HL-60 (cell line): ENCODE results near the gene CACNA1E.
"Not testable (repeated sequence)": the region's sequence is repeated elsewhere in the genome, so short reads cannot be mapped to it uniquely, and the experiment has no call there.

Experiments used
- DNase-seq, 2 experiments: peaks; one replicate each; pipeline ENCODE4 v3.0.0-alpha.2; 2010 to 2020; ENCODE audit warnings: low read depth in 1 of 2, low spot score in 1 of 2
- H3K27ac ChIP-seq: fragments of 250-450 bp; sonication (Bioruptor Pico); replicated peaks from 2 replicates; pipeline ENCODE4 v1.5.1; 2020; ENCODE audit warnings: mild to moderate bottlenecking, moderate library complexity
- H3K27me3 ChIP-seq: fragments of 250-450 bp; sonication (Bioruptor Pico); 2 replicates; pipeline ENCODE4 v1.5.1; 2021; ENCODE audit warnings: mild to moderate bottlenecking, moderate library complexity; ENCODE audit not compliant: insufficient read depth, poor library complexity, severe bottlenecking
- H3K4me3 ChIP-seq: replicated peaks from 2 replicates; pipeline ENCODE4 v1.5.1; 2011; ENCODE audit warnings: mild to moderate bottlenecking, control low read depth, low read length; ENCODE audit not compliant: insufficient read depth
- GABPA ChIP-seq: IDR thresholded peaks from 2 replicates; pipeline ENCODE4 v1.6.1; 2012; ENCODE audit warnings: low read depth
- POLR2AphosphoS5 ChIP-seq: IDR thresholded peaks from 2 replicates; pipeline ENCODE4 v1.6.1; 2012; ENCODE audit warnings: low read depth
- SPI1 ChIP-seq: IDR thresholded peaks from 2 replicates; pipeline ENCODE4 v1.6.1; 2012; ENCODE audit warnings: low read depth, mild to moderate bottlenecking, borderline replicate concordance
- TF ChIP-seq, protein P1 (sequence below): IDR thresholded peaks from one replicate; pipeline ENCODE4 v1.5.1; 2011; ENCODE audit warnings: low read length, control low read depth, inconsistent platforms; ENCODE audit not compliant: insufficient read depth
- TF ChIP-seq, protein P2 (sequence below): IDR thresholded peaks from 2 replicates; pipeline ENCODE4 v1.6.1; 2012; ENCODE audit warnings: low read depth; ENCODE audit not compliant: insufficient replicate concordance

CACNA1E gene

DNA sequence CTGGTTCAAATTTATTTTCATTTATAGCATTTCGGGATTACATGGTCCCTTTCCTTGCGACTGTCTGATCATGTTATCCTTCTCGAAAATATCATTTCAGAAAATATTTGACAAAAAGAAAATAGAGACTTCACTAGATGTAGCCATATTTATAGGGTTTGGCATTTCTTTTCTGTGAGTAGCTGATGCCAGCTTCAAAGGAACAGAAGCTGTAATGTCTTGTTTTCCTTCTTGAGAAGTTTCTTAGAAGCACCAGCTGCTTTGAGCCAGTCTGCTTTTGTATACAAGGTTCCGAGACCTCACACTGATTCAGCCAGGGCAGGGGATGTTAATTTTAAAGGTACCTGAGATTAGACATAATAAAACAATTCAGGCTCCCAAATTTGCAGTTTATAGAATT is 329.9 kb downstream of the CACNA1E start:
- H3K27me3 ChIP-seq: peaks cover 4% of the 10 kb centered on the region
- no peak overlapping the region for H3K27ac ChIP-seq
- H3K4me3 ChIP-seq: no peak overlapping the region
- no peak for TF ChIP-seq GABPA
- no peak for DNase-seq

DNA sequence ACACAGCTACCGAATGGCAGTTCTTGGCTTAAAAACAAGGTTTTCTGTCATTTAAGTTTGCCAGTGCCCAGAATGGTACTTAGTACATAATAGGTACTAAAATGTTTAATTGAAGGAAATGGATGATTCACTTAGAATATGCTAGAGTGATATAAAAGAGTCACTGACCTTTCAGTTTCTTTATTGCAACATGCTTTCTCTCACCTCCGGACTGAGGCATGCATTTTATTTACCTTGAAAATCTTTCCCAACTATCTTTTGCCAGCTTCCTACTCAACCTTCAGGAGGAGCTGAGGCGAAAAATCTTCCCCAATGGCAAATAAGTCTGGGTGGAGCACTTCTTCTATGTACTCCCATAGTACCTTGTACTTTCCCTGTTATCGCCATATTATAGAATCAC is 333.3 kb downstream of the CACNA1E start:
- H3K27ac ChIP-seq: no peak overlapping the region
- DNase-seq: no peak

DNA sequence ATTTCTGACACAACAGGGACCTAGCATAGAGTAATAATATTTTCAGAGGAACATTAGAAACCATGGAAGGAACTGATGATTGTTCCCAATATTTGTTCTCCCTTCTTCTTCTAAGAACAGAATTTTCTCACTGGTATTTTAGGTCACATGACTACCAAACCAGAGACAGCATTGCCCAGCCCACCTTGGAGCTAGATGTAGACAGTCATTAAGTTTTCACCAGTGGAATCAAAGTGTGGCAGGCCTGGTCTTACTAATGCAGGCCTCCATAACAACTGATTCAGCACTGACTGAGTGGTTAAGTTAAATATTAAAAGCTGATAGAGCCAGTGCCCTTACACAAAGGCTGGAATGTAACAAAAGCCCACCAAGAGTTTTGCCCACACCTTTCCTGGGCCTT is 333.8 kb downstream of the CACNA1E start:
- Histone ChIP-seq H3K27ac (no peak overlapping the region), H3K4me3 (no peak overlapping the region), H3K27me3 (no peaks in the 10 kb centered on the region)
- DNase-seq: no peak
- TF ChIP-seq, protein P1, sequence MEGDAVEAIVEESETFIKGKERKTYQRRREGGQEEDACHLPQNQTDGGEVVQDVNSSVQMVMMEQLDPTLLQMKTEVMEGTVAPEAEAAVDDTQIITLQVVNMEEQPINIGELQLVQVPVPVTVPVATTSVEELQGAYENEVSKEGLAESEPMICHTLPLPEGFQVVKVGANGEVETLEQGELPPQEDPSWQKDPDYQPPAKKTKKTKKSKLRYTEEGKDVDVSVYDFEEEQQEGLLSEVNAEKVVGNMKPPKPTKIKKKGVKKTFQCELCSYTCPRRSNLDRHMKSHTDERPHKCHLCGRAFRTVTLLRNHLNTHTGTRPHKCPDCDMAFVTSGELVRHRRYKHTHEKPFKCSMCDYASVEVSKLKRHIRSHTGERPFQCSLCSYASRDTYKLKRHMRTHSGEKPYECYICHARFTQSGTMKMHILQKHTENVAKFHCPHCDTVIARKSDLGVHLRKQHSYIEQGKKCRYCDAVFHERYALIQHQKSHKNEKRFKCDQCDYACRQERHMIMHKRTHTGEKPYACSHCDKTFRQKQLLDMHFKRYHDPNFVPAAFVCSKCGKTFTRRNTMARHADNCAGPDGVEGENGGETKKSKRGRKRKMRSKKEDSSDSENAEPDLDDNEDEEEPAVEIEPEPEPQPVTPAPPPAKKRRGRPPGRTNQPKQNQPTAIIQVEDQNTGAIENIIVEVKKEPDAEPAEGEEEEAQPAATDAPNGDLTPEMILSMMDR: no peak
- TF ChIP-seq POLR2AphosphoS5: no peak

More for the DNA sequence above, 333.3 kb downstream of the CACNA1E start:
- H3K27me3 ChIP-seq: no peaks in the 10 kb centered on the region
- H3K4me3 ChIP-seq: no peak overlapping the region
- TF ChIP-seq POLR2AphosphoS5 (no peak), SPI1 (no peak), GABPA (no peak)

DNA sequence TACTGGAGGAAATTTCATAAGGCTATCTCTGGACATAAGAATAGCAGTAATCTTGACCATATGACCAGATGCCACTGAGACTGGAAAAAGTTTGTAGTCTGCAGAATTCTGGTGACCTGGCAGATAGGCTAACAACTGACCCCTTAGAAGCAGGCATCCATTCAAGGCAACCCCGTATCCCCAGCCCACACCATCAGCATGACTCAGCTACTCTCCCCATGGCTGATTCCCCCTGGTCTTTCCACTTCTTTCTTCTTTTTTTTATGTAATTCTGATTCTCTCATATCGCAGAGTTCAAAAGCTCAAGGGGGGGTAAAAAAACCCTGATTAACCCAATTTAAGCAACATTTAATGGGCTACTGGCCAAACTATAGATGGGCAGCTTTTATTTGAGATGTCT is 335.1 kb downstream of the CACNA1E start:
- no peak for DNase-seq
- Histone ChIP-seq H3K4me3 (no peak overlapping the region), H3K27ac (no peak overlapping the region), H3K27me3 (no peaks in the 10 kb centered on the region)
- TF ChIP-seq, protein P1: no peak
- TF ChIP-seq GABPA (no peak), POLR2AphosphoS5 (no peak), SPI1 (no peak)
- TF ChIP-seq, protein P2, sequence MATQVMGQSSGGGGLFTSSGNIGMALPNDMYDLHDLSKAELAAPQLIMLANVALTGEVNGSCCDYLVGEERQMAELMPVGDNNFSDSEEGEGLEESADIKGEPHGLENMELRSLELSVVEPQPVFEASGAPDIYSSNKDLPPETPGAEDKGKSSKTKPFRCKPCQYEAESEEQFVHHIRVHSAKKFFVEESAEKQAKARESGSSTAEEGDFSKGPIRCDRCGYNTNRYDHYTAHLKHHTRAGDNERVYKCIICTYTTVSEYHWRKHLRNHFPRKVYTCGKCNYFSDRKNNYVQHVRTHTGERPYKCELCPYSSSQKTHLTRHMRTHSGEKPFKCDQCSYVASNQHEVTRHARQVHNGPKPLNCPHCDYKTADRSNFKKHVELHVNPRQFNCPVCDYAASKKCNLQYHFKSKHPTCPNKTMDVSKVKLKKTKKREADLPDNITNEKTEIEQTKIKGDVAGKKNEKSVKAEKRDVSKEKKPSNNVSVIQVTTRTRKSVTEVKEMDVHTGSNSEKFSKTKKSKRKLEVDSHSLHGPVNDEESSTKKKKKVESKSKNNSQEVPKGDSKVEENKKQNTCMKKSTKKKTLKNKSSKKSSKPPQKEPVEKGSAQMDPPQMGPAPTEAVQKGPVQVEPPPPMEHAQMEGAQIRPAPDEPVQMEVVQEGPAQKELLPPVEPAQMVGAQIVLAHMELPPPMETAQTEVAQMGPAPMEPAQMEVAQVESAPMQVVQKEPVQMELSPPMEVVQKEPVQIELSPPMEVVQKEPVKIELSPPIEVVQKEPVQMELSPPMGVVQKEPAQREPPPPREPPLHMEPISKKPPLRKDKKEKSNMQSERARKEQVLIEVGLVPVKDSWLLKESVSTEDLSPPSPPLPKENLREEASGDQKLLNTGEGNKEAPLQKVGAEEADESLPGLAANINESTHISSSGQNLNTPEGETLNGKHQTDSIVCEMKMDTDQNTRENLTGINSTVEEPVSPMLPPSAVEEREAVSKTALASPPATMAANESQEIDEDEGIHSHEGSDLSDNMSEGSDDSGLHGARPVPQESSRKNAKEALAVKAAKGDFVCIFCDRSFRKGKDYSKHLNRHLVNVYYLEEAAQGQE: no peak

DNA sequence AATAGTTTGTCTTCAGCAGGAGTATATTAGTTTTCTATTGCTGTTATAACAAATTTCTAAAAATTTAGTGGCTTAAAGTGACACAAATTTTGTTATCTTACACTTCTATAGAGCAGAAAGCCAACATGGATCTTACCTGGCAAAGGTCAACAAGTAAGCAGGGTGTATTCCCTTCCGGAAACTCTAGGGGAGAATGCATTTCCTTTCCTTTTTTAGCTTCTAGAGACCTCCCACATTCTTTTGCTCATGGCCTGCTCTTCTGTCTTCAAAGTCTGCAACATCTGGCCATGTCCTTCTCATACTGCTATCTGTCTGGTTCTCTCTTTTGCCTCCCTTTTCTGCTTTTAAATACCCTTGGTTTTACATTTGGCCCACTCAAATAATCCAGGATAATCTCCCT is 335.6 kb downstream of the CACNA1E start:
- TF ChIP-seq POLR2AphosphoS5 (no peak), SPI1 (no peak), GABPA (no peak)
- H3K27ac ChIP-seq: no peak overlapping the region
- H3K27me3 ChIP-seq: no peaks in the 10 kb centered on the region
- DNase-seq: no peak
- no peak overlapping the region for H3K4me3 ChIP-seq

DNA sequence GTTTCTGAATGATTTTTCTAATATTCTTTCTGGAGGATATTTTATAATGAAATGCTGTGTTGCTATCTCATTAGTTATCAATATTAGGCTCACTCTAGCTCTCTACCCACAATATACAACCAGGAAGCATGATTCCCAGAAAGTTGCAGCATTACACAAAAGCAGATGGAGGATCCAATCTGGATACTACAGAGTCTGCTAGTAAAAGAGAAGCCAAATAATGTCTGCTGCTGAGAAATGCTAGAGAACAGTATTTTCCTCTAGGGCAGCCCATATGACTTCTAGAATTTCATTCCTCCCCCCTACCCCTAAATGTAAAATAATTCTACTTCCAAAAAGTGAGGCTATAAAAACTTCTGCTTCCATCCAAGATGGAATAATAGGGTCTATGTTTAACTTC is 338.4 kb downstream of the CACNA1E start:
- no peak overlapping the region for H3K4me3 ChIP-seq
- H3K27me3 ChIP-seq: peaks cover 7% of the 10 kb centered on the region
- no peak for DNase-seq
- TF ChIP-seq POLR2AphosphoS5 (no peak), SPI1 (no peak), GABPA (no peak)
- TF ChIP-seq, protein P1: no peak
- TF ChIP-seq, protein P2: no peak
- no peak overlapping the region for H3K27ac ChIP-seq

DNA sequence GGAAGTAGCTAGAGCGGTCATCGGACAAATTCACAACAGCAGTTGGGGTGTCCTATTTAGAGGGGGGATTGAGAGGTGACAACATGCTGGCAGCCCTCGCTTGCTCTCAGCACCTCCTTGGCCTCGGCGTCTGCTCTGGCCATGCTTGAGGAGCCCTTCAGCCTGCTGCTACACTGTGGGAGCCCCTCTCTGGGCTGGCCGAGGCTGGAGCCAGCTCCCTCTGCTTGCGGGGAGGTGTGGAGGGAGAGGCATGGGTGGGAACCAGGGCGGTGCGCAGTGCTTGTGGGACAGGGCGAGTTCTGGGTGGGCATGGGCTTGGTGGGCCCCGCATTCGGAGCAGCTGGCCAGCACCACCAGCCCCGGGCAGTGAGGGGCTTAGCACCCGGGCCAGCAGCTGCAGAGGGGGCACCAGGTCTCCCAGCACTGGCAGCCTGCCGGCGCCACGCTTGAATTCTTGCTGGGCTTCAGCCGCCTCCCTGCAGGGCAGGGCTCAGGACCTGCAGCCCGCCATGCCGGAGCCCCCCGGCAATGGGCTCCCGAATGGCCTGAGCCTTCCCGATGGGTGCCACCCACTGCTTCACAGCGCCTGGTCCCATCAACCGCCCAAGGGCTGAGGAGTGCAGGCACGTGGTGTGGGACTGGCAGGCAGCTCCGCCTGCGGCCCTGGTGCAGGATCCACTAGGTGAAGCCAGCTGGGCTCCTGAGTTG is 349.0 kb downstream of the CACNA1E start:
- not testable (repeated sequence) for DNase-seq, H3K27ac ChIP-seq, H3K27me3 ChIP-seq, H3K4me3 ChIP-seq
